GM19043 (cell line): ENCODE data around the gene ATP6V0D1.
A peak's percentile ranks its signal among the peaks of the same experiment; 100 is the strongest.
"Not testable (repeated sequence)": the region's sequence is repeated elsewhere in the genome, so short reads cannot be mapped to it uniquely, and the experiment has no call there.

ENCODE experiments used
- ATAC-seq: cut with Tn5 transposase; IDR thresholded peaks from one replicate; pipeline ENCODE4 v1.9.1; 2021; ENCODE audit warnings: low read depth; ENCODE audit not compliant: unreplicated experiment

ATP6V0D1 gene

DNA sequence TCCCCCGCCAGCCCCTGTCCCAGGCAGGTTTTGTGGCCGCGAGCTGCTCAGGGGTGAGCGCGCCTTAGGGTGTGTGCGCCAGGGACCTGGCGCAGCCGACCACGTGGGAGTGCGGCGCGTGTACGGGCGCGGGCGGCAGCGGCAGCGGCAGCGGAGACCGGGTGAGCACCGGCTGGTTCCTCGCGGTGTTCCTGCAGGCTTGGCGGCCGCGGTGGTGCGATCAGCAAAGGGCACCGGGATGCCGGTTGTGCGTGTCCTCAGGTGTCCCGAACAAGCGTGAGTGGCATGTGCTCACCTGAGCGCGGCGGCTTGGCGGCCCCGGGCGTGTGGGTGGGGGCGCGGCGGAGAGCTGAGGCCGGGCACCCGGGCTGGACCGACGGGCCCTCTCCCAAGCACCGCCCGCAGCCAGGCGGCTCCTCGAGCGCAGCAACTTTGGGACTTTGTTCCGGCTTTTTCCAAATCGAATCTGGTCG is 50.4 kb downstream of the ATP6V0D1 start:
- no peak for ATAC-seq

DNA sequence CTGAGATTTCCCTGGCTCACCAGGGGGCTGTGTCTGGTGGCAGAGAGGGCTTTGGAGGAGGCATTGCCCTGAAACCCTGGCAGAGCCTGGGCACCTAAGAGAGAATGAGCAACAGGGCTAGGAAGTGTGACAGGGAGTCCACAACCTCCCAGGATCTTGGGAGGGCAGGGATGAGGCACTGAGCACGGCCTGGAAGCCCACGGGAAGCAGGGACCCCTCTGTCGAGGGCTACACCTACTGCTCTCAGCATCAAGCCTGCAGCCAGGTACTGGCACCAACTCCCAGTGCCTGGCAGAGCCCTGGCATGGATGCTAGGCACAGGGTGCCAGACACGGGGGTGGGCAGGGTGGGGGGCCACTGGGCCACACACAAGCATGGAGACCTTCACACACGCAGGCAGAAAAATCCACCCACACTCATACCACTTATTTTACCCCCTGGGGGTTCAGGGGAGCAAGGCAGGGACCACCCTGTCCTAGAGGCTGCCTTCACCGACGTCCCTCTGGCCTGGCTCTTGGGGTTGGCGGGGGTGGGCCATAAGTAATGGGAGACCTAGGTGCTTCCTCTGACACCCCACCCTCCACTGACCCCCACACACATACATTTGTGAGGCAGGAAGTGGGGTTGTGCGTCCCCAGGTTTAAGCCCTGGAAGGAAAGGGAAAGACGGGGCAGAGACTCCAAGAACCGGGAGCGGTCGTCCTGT is 51.0 kb downstream of the ATP6V0D1 start:
- ATAC-seq, result no peak

DNA sequence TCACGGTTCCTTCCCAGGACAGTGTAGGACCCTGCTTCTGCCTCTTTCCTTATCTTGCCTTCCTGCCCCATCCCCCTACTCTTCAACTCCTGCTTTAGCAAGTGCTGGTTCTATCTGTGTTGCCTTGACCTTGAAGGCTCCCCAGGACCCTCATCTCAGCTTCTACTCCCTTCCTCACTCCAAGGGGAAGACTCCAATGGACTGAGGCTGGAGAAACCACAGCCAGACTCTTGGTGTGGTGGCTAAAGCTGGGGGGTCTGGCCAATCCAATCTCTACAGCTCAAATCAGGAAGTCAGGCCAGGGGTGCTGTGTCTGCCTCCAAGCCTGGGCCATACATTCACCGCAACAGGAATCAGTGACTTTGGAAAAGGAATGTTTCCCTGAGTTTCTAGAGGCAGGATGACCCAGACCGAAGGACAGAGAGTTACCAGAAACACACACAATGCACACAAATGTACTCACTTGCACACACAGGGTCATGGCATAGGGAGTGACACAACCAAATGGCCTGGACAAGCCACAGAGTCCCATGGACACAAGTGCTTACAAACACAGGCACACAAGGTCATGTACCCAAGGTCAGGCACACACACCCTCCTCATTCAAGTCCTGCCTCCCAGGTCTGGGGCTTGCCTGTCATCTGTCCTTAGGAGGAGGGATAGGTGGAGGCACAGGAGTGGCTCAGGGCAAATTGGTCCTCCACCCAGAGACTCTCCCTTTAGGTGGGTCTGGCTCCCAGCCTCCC is 51.7 kb downstream of the ATP6V0D1 start:
- ATAC-seq, result no peak

DNA sequence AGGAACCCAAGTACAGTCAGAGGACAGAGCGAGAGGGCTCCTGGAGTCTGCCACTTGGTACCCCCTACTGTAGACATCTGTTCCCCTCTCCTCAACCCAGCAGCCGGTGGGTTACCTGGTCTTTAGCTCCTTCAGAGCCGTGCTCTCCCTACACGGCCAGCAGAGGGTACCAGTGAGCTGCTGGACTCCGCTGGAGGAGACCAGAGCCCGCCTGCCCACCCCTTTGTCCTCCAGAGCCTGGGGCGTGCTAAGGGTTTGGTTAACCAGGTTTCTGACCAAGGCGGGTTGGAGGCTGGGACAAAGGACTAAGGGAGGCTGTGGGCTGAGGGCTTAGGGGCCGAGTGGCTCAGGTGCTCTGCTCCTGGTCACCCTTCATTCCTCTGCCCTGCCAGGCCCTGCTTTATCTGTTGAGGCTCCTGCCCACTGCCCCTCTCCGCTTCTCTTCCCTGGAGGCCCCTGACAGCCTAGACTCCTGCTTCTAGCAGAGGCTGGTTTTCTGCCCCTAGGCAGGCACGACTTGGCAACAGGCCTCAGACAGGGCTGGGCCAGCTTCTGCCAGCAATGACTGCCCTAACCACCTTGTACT is 52.7 kb downstream of the ATP6V0D1 start:
- ATAC-seq, result no peak

DNA sequence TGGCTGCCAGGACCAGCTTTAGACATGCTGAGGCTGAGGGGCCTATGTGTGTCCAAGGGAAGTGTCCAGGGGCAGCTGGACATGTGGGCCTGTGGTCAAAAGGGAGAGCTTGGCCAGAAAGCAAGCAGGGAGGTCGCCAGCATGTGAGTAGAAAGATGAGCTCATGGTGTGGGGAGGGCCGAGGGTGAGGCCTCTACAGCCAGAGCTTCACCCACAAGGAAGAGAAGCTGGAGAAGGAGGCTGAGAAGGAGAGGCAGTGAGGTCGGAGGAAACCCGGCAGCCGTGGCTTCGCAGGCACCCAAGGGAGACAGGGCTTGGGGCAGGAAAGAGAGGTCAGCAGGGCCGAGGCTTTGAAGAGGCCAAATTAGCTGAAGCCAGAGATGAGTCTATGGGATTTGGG is 54.0 kb downstream of the ATP6V0D1 start:
- no peak for ATAC-seq

DNA sequence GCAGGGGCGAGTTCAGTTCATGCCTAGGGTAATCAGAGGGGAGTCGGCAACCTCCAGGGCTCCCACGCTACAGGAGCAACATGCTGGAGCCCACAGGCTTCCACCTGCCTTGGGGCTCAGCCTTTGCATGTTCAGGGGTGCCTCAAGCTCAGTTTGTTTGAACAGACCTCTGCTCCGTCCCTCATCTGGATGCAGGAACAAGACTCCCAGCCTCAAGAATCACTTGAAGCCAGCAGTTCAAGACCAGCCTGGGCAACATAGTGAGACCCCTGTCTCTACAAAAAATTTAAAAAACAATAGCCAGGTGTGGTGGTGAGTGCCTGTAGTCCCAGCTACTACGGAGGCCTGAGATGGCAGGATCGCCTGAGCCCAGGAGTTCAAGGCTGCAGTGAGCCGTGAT is 54.9 kb downstream of the ATP6V0D1 start:
- no peak for ATAC-seq

DNA sequence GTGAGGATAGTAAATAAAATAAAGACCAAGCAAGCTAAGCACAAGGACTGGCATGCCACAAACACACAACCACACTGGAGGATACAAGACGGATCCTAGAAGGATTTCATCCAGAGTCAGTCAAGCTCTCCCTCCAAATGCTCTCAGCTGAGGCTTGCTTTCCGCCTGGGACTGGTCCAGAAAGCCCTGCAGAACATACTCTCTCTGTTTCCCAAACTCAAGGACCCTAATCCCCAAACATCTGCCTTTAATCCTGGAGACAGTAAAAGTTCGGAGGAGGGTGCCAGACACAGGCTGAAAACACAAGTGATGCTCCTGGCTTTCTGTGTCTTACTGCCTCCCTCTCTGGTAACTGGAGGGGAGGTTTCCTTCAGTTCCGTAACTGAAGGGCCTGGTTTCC is 55.4 kb downstream of the ATP6V0D1 start:
- no peak for ATAC-seq

DNA sequence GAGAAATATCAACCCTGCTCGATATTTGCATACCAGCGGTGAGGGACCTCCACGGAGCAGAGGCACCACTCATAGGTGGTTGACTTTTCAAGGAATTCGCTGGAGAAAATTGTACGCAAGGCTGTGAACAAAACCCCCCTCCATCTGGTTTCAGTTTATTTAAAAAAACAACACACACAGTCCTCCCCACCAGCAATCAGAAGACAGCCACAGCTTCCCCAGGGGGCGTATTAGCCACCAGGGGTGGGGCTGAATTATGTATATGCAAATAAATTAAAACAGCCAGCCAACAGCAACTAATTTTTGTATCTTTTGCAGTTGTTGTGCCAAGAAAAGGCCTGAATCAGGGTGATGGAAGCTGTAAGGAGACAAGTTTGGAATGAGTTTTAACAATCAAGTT is 55.9 kb downstream of the ATP6V0D1 start:
- ATAC-seq, result no peak

DNA sequence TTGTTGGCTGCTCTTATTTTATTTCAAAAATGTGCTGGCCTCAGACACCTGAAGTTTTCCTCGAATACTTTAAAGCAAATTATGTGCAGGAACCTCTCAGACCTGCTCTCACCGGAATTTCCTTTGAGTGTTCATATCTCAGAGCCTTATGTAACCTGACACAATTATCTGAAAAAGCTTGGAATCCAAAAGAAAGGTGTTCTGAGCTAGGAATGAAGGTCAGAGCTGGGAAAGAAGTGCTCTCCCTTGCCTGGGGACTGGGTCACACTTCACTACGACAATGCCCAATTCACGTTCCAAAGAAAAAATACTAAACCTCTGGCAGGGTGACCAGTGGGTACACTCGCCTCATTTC is 56.7 kb downstream of the ATP6V0D1 start:
- no peak for ATAC-seq

DNA sequence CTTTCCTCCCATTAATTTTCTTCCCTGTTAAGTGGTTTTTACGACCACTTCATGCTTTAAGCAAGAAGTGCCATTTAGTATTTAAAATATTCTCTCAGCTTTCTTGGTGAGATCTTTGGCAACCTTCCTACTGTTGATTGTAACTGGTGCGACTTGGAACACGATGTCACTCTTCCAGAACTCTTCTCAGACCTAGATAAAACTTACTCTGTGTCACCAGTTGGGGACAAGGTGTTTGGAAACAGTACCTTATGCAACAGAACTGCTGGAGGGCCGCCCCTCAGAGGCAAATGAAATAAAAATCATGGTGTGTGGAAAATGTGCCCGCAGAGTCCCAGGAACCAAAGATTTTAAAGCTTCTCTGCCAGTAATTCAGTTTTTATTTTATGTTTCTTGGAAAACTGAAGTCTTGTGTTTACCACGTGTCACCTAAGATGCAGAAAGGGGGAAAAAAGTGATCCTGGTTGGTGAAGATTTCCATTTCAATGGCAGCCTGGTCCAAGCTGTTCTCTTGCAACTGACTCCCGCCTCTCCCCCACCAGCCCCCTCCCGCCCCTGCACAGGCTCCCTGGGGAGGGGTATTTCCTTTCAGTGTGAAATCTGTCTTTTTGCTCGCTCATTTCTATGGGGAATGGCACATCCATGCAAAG is 57.2 kb downstream of the ATP6V0D1 start:
- ATAC-seq, result no peak

DNA sequence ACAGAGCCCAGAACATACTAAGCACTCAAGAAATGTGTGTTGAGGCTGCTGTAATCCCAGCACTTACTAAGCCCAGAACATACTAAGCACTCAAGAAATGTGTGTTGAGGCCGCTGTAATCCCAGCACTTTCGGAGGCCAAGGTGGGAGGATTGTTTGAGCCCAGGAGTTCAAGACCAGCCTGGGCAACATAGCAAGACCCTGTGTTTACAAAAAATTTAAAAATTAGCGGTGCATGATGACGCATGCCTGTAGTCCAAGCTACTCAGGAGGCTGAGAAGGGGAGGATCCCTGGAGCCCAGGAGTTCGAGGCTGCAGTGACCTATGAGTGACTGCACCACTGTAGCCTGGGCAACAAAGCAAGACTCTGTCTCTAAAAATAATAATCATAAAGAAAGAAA is 57.9 kb downstream of the ATP6V0D1 start:
- ATAC-seq, result no peak

DNA sequence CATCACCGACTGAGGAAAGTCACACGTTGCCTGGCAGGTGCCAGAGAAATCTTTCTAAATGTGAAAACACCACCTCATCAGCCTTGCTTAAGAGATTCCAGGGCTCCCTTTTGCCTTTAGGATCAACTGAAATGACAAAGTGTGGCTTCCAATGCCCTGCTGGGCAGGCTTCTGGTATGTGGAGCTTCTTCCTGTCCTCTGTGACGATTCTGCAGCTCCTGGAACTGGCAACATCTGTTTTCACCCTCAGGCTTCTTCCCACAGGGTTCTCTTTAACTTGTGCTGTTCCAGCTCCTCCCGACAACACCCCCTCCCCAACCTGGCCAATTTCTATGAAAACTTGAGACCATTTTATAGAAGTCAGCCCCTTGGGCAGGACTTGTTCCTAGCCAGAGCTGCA is 59.9 kb downstream of the ATP6V0D1 start:
- no peak for ATAC-seq

DNA sequence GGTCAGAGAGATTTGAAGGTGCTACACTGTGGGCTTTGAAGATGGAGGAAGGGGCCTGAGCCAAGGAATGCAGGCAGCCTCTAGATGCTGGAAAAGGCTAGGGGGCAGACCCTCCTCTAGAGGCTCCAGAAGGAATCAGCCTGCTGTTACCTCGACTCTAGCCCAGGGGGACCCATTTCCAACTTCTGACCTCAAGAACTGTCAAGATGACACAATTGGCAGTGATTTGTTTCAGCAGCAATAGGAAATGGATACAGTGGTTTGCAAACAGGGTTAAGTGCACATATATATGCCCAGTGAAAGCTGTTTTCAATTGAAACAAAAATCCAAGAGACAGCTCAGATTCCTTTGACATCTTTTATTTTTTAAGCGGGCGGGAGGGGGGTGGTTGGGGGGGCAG is 61.0 kb downstream of the ATP6V0D1 start:
- ATAC-seq, result no peak

DNA sequence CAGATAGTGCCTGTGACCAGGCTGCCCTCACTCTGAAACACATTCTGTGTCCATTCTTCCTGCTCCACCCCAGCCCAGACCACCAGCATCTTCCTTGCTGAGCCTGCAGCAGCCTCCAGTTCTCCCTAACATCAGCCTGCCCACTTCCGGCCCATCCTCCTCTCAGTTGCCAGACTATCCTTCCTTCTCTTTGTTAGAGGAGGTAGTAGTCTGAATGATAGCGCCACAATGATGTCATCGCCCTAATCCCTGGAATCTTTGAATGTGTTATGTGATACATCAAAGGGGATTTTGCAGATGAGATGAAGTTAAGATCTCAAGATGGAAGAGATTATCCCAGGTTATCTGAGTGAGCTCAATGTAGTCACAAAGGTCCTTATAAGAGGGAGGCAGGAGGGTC is 61.5 kb downstream of the ATP6V0D1 start:
- no peak for ATAC-seq

DNA sequence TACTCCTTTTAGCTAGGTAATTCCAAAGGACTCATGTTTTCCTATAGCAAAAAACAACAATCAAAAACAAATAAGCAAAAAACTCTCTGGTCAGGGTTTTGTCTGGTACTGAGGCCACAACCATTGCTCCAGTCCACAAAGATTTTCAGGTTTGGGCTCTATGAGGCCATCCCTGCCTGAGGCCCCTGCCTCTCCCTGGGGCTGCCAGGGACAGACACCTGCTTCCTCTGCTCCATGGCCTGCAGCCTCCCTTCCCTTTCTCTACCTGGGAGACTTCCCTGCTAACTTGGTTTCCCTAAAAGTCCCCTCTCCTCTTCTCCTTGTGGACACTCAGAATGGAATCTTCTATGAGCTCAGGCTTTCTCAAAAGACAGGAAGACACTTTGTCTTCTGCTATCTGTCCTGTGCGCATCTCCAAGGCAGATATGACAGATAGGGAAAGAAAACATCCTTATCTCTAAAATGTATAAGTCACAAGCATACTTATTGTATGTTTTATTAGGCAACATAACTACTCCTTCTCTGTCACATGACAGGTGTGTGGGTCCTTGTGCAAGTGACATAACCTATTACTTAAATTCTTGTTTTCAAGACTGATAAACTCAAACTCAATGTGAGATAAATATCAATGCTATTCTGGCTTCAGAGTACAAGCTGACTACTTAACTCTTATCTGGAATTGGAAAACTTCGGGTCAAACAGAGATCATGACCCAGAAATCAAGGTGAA is 63.5 kb downstream of the ATP6V0D1 start:
- no peak for ATAC-seq

DNA sequence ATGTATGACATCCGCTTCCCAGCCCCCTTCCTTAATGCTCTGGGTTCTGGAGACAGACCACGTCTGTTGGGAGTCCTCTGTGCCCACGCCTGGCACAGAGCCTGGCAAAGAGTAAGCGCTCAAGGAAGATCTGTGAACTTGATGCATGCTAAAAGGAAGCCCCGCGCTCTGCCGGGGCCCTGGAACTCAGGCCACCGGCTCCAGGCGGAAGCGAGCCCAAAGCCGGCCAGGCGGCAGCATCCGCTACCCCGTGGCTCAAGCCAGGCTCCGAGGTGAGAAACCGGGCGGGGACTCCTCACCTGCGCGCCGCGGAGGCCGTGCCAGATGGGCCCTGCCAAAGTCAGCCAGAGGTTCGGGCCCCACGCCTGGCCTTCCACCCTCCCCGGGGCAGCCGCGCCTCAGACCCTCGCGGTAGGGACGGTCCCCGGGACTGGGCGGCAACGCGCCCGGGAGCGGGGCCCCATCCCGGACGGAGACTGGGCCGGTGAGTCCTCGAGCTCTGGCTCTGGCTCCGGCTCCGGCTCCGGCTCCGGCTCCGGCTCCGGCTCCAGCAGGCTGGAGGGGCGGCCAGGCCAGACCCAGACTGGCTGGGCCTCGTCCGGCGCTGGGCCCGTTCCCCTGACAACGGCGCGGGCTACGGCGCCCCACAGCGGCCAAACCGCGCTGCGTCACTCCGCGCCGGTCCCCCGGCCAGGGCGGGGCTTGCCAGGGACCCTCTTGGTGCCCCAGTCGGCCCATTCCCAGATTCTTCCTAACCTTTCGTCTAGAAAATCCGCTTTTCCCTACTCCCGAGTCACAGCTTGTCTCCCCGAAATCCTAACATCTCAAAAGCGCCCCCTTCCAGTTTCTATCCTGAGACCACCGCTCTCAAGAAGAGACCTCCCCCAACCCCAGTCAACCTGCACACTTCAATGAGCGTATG is 64.8 kb downstream of the ATP6V0D1 start, which contains the start of gene ZDHHC1:
TSS of gene ZDHHC1 (minus strand) at position 606 of the 922 bp plus-strand sequence. CDS start 8,702 bp downstream, outside the sequence.
- peak; percentile 61 for ATAC-seq

DNA sequence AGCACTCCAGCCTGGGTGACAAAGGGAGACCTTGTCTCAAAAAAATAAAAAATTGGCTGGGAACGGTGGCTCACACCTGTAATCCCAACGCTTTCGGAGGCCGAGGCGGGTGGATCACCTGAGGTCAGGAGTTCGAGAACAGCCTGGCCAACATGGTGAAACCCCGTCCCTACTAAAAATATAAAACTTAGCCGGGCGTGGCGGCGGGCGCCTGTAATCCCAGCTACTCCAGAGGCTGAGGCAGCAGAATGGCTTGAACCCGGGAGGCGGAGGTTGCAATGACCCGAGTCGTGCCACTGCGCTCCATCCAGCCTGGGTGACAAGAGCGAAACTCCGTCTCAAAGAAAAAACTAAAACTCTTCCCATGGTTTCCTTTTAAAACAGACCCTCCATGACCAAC is 65.5 kb downstream of the ATP6V0D1 start:
- not testable (repeated sequence) for ATAC-seq

DNA sequence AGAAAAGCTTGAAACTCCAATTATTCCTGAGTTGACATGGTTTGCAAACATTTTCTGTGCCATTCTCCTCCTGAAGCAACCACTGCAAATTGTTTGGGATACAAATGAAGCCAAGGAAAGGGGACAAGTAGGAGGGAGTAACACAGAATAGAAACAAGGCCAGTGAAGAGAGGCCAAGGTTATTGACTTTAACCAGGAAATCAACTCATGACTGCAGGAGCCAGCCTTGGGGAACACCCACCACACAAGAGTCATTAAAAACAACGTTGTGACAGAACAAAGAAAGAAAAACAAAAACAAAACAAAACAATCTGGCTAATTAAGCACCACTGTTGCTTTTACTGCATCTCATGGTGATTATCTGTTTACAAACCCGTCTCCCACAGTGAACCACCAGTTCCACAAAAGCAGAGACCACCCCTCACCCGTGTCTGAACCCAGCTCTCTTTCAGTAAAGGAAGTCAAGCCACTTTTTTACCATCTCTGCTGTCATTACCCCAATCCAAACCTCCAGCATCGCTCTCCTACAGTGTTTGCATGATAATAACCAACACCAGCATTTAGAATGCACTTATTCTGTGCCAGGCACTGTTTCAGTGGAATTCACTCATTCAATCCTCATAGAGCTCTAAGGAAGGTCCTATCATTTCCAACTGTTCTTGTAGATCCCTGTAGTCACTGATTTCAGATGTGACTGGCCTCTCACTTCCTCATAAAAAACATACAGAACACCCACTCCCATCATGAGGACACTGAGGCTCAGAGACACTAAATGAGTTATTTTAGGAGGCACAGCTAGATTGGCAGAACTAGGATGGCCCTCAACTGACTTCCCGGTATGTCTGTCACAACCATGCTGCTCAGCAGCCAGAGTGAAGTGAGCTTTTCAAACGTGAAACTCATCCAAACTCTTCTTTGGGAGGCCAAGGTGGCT is 66.7 kb downstream of the ATP6V0D1 start:
- ATAC-seq, result no peak
